RCC 7860 (cell line): ENCODE measurements around the gene NIN.
"Not testable (repeated sequence)": the region's sequence is repeated elsewhere in the genome, so short reads cannot be mapped to it uniquely, and the experiment has no call there.

ENCODE experiments used
- DNase-seq: peaks from one replicate; pipeline ENCODE4 v3.0.0-alpha.2; 2015; ENCODE audit warnings: low spot score
- FAIRE-seq: peaks from 2 replicates; lab custom pipeline; 2012; peaks lifted over from hg19 to GRCh38; lab: Jason Lieb, UNC

Gene NIN

DNA sequence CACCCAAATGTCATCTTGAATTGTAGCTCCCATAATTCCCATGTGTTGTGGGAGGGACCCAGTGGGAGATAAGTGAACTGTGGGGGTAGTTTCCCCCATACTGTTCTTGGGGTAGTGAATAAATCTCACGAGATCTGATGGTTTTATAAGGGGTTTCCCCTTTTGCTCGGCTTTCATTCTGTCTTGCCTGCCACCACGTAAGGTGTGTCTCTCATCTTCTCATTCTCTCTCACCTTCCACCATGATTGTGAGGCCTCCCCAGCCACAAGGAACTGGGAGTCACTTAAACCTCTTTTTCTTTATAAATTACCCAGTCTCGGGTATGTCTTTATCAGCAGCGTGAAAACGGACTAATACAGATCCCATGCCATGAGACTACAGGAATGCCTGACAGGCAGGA, 11.7 kb downstream of the NIN start:
- FAIRE-seq, DNase-seq: not testable (repeated sequence)

GRCh38 chr14:50816395-50817047, 14.4 kb downstream of the NIN start:
- FAIRE-seq (no peak), DNase-seq (no peak)

DNA sequence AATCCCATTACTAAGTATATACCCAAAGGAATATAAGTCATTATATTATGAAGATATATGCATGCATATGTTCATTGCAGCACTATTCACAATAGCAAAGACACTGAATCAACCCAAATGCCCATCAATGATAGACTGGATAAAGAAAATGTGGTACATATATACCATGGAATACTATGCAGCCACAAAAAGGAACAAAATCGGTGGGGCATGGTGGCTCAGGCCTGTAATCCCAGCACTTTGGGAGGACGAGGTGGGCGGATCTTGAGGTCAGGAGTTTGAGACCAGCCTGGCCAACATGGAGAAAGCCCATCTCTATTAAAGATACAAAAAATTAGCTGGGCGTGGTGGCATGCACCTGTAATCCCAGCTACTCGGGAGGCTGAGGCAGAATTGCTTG, 15.4 kb downstream of the NIN start:
- not testable (repeated sequence) for DNase-seq, FAIRE-seq

GRCh38 chr14:50815058-50815457, 15.9 kb downstream of the NIN start:
- FAIRE-seq = not testable (repeated sequence)

GRCh38 chr14:50814161-50814560, 16.8 kb downstream of the NIN start:
- no peak for DNase-seq
- no peak for FAIRE-seq

More at GRCh38 chr14:50815058-50815457, 15.9 kb downstream of the NIN start:
- DNase-seq = not testable (repeated sequence)

DNA sequence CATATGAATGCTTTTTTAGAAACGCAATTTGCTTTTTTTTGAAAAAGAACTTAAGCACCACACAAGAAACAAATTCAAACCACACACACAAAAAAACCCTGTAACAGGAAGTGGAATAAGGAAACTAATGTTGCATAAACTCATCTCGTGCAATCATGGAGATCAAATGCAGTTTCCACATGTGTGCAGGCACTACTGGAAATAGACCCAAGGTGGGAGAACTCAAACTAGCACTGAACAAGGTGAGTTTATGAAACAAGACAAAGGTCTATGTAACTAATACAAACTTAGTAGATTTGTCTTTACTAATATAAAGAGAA, 17.5 kb downstream of the NIN start:
- DNase-seq (no peak), FAIRE-seq (no peak)

DNA sequence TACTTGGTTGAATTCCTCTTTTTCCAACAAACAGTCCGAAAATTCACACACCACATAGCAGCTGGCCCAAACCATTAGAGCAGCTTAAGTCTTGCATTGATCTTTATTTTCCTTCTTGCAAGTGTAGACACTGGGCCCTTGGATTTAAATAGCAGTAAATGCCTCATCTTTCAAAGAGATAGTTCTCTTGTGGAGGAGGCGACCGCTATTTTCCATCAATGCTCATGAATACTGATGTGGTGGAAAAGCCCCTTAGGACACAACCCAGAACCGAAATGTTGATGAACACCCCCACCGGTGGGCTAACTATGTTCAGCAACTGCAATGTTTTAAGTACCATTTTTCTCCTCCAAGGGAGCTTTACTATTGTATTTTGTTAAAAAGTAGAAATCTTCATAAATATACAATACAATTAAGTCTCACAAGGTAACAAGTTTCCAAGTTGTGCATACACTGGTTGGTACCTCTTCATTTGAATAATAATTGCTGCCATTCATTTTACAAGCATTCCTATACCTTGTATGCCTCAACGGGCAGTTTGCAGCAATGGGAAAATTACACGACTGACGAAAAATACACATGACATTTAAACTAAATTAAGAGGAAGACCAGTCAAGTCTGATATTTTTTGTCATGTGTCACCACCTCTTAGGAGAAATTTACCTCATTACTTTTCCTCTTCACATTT, 18.0 kb downstream of the NIN start:
- DNase-seq = no peak
- FAIRE-seq = no peak

GRCh38 chr14:50812180-50812579, 18.8 kb downstream of the NIN start:
- FAIRE-seq = no peak
- DNase-seq = no peak

GRCh38 chr14:50808053-50808452, 22.9 kb downstream of the NIN start:
- FAIRE-seq (no peak), DNase-seq (no peak)

- no peak for FAIRE-seq
- no peak for DNase-seq
Observed at GRCh38 chr14:50806241-50806933, 24.6 kb downstream of the NIN start.

DNA sequence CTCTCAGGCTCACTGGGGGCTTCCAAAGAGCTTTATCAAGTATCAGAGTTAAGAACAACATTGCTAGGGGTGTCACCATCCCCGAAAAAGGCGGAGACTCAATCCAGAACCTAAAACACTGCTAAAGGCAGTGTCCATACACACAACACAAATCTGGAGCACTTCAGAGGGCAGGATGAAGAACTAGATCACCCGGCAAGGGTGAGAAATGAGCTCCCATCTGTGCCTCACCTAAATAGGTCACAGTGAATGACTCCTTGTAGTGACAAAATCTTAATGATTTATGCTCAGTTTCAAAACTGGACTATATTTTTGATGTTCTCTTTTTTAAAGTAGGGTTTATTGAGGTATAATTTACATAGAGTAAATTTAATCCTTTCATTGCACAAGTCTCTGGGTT, 25.6 kb downstream of the NIN start:
- FAIRE-seq (no peak), DNase-seq (no peak)

DNA sequence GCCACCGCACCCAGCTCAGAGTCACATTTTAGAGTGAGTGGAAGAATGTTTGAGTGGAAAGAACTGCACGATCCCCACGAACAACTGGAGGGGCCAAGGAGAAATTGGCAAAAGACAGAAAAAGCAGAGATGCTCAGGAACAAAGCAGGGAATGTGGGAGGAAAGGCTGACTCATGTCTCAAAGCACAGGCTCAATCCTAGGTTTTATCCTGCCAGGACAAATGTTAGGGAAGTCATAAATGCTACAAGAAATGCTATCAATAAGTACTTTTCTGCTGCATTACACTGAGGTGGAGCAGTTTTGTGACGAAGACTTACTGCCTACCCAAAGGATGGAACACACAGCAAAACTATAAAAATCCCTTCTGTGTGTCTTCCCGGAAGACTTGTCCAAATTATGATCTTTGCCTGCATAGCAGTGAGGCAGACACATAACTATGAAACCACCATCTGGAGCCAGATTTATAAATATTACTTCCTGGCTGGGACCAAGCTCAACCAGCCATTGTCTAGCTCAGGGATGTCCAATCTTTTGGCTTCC, 26.7 kb downstream of the NIN start:
- no peak for FAIRE-seq
- DNase-seq = no peak

- no peak for FAIRE-seq
- no peak for DNase-seq
Observed at GRCh38 chr14:50801706-50802105, 29.3 kb downstream of the NIN start.

DNA sequence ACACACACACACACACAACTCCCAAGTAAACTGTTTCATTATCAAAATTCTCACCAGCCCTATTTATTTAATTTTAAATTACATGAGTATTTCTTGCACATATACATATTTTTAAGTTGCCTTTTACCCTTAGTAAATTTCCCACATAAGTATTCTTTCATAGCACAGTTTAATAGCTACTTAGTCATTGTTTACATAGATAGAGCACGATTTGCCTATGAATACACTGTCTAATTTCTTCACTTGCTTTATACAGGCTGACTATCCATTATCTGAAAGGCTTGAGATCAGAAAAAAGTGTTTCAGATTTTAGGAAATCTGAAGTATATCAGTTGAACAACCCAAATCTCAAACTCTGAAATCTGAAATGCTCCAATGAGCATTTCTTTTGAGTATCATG, 30.9 kb downstream of the NIN start:
- no peak for FAIRE-seq

DNA sequence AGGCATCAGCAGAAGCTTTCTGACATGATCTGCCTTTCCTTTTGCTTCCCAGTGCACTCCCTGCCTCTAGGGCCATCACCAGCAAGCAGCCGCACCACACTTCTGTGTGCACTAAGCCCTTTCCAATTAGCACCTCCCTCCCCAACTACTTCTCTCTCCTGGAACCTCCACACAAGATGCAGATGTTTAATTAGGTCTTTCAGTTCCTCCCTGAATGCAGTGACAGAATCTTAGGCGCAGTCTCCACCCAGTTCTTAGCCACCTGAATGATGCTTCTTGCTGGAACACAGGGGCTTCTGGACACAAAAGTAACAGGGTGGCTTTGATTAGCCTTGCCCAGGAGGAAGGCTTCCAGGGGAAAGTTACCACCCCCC, 32.9 kb downstream of the NIN start:
- DNase-seq (no peak), FAIRE-seq (no peak)

More for the DNA sequence above, 30.9 kb downstream of the NIN start:
- no peak for DNase-seq

- DNase-seq (no peak), FAIRE-seq (no peak)
Observed at GRCh38 chr14:50797250-50798047, 33.5 kb downstream of the NIN start.

GRCh38 chr14:50796390-50796789, 34.6 kb downstream of the NIN start:
- DNase-seq (no peak), FAIRE-seq (no peak)

DNA sequence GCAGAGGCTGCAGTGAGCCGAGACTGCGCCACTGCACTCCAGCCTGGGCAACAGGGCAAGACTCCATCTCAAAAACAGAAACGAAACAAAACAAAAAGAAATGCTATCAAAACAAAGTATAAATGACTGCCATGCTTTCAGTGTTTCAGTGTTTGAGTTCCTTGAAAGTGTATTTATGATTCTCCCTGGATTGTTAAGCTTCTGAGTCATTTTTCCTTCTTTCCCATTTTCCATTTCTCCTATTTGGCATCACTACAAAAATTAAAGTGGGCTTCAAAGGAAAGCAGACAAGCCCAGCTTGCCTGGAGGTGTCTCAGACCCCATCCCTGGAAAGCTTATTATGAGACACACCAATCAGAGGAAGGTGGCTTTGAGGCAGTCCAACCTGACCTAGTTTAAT, 35.1 kb downstream of the NIN start:
- no peak for DNase-seq
- no peak for FAIRE-seq

DNA sequence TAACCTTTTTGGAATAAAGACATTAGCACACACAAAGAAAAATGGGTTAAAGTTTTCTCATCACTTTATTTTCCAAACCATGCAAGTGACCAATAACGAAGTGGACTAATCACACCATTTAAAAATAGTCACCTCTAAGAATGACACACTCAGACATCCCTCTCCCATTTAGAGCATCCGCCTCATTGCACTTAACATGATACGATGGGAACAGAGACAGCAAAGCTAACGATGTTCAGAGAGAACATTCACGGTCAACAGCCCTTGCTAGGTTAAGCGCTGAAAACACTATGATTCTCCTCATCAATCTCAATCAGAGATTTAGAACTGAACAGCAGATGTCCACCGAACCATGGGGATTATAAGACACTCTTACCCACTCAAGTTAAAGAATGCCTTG, 35.8 kb downstream of the NIN start:
- FAIRE-seq (no peak), DNase-seq (no peak)

- FAIRE-seq (no peak), DNase-seq (no peak)
Observed at GRCh38 chr14:50794068-50794645, 36.8 kb downstream of the NIN start.

DNA sequence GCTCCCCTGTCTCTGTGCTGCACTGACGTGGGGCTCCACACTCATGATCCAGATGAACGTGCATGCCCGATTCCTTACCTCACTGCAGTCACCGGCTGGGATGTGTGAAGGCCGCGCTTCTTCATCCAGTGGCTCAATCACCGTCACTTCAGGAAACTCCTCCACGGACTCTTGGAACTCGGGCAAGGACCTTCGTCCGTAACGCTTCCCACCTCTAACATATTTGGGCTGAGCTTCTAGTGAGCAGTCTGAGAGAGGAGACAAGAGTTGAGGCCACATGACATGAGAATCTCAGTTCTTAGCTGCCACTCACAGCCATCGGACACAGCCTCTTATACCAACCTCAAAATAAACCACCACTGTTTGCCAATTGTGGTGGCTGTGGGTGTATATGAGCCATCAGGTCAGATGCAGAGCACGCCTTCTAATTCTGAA, 38.3 kb downstream of the NIN start:
- FAIRE-seq (no peak), DNase-seq (no peak)
